Heart right ventricle (tissue), 16 donors: ENCODE measurements around the gene USPL1. TPM values are rescaled to one million over a fixed set of nuclear protein-coding genes. Genes with fewer than 3 reads are reported as not detected.

Experiments
- ATAC-seq, 8 donors: fragments of 200-7000 bp; cut with Tn5 transposase; one replicate each; pipeline ENCODE4 v1.9.1; 2020; ENCODE audit warnings: mild to moderate bottlenecking in 8 of 8, moderate library complexity in 8 of 8, moderate number of reproducible peaks in 1 of 8
- DNase-seq, 2 donors: peaks; one replicate each; pipeline ENCODE4 v3.0.0-alpha.2; 2020
- H3K27ac ChIP-seq, 10 donors: fragments of 200-600 bp; sonication (generic) in 2 of 10; one replicate each; pipeline versions ENCODE4 v1.5.0 to v1.8.0; 2020 to 2022; ENCODE audit warnings: mild to moderate bottlenecking in 3 of 10
- H3K27me3 ChIP-seq, 7 donors: fragments of 200-600 bp; one replicate each; pipeline ENCODE4 v1.8.0; 2021 to 2022; ENCODE audit warnings: mild to moderate bottlenecking in 2 of 7
- H3K36me3 ChIP-seq, 9 donors: fragments of 200-600 bp; sonication (generic) in 1 of 9; one replicate each; pipeline versions ENCODE4 v1.5.0 to v1.8.0; 2020 to 2022; ENCODE audit warnings: mild to moderate bottlenecking in 2 of 9
- H3K4me1 ChIP-seq, 9 donors: fragments of 200-600 bp; sonication (generic) in 1 of 9; one replicate each; pipeline versions ENCODE4 v1.5.0 to v1.8.0; 2020 to 2022; ENCODE audit warnings: mild to moderate bottlenecking in 4 of 9
- H3K4me3 ChIP-seq, 10 donors: fragments of 200-600 bp; sonication (generic) in 2 of 10; one replicate each; pipeline versions ENCODE4 v1.5.0 to v1.8.0; 2020 to 2022; ENCODE audit warnings: mild to moderate bottlenecking in 7 of 10, moderate library complexity in 2 of 10
- H3K9me3 ChIP-seq, 11 donors: fragments of 200-600 bp in 10 of 11; sonication (generic) in 2 of 11; one replicate each; pipeline versions ENCODE4 v1.5.0 to v1.8.0; 2013 to 2022; ENCODE audit warnings: mild to moderate bottlenecking in 2 of 11, control low read depth in 1 of 11, moderate library complexity in 1 of 11
- whole genome bisulfite sequencing, 2 donors: extraction: QIAGEN DNeasy Blood & Tissue Kit; methylation state at CpG; one replicate each; pipeline ENCODE4 v1.1.7; 2013; ENCODE audit warnings: inconsistent platforms in 1 of 2; 5-methylcytosine and 5-hydroxymethylcytosine counted together
- intact Hi-C, 10 donors: fragments of 100-400 bp; cut with DNase I; formaldehyde crosslinking; loops; one replicate each; pipeline versions ENCODE4 v1.11.1 to v1.14.2; 2022
- polyA plus RNA-seq, 2 donors: library from polyadenylated mRNA; stranded (reverse); fragments of 200-250 nt; gene quantifications; one replicate each; pipeline ENCODE4 v1.2.3, GENCODE V29; 2013
- total RNA-seq, 10 donors: library from RNA; stranded (reverse); fragmentation: NEBNext Ultra II Directional in 3 of 10; extraction: Animal tissue kit (Norgen Biotek cat#: 25700) in 3 of 10; gene quantifications; one replicate each; pipeline versions ENCODE4 v1.2.1 to v1.2.4, GENCODE V29; 2021 to 2023
- TF ChIP-seq, protein P1 (sequence below), 9 donors: fragments of 200-600 bp; sonication (generic) in 2 of 9; IDR thresholded peaks; one replicate each; pipeline versions ENCODE4 v1.5.0 to v1.8.0; 2021 to 2022; ENCODE audit warnings: antibody characterized with exemption in 9 of 9, mild to moderate bottlenecking in 5 of 9, moderate library complexity in 1 of 9
- donor health status: Arrhythmogenic right ventricular cardiomyopathy.
- donor health status: ischemic (EF 13 %, LVEDD 7.1; RV severe dilation, severe dysfunction).
- donor health status: healthy with polysubstance abuse.
- donor health status: DM: no; HTN: yes; CAD: no.
- donor health status: DM: no; HTN: no; CAD: no.
- donor health status: ischemic (EF 25% LVEDD 6.9; RV normal size, moderate dysfunction).
- donor health status: ischemic (EF 25% LVEDD 5.7; RV mildly dilated, moderate dysfunction).
- donor health status: healthy.
- donor health status: DM: yes; HTN: yes; CAD: no.
- donor health status: Ischemic cardiomyopathy.
- donor health status: ischemic (EF 35%, LVEDD 5.7; RV mildly dilated, moderate dysfunction).
- donor health status: nonischemic (EF 11% LVEDD 7.7; RV severe dilation, severe dysfunction).
- donor health status: DM: yes; HTN: yes; CAD: no.
- donor health status: PGD.
- donor health status: ischemic (EF 29% LVEDD 5.4; RV normal size, mild dysfunction).
- donor health status: nonischemic (EF 23%, LVEDD 6.1; RV moderate dilation, normal function).

The USPL1 gene
- total and polyA plus RNA-seq, 12 donors: 4.9 to 10.6 (median 9.7) TPM

DNA sequence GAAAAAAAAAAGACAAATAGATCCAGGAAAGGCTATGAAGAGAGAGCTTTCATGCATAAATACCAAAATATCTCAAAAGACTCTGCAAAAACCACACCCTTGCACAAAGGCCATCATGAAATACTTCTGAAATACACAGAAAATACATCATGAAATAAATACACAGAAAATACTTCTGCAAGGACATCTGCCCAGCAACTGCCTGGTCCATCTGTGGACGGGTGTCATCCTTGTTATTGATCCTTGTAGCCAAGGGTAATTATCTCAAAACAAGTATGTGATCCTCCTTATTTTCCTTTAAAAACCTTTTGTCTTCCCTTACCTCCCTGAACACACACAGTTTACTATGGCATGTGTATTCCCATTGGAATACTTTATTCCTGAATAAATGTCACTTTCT, 6.9 kb downstream of the USPL1 start:
- H3K4me1 ChIP-seq: peaks cover 0 to 45% (median 17%) of the 10 kb centered on the region in 9 donors
- 88 to 94% methylated on average over 1 of the region's 1 CpG for WGBS, 2 donors
- TF ChIP-seq, protein P1, sequence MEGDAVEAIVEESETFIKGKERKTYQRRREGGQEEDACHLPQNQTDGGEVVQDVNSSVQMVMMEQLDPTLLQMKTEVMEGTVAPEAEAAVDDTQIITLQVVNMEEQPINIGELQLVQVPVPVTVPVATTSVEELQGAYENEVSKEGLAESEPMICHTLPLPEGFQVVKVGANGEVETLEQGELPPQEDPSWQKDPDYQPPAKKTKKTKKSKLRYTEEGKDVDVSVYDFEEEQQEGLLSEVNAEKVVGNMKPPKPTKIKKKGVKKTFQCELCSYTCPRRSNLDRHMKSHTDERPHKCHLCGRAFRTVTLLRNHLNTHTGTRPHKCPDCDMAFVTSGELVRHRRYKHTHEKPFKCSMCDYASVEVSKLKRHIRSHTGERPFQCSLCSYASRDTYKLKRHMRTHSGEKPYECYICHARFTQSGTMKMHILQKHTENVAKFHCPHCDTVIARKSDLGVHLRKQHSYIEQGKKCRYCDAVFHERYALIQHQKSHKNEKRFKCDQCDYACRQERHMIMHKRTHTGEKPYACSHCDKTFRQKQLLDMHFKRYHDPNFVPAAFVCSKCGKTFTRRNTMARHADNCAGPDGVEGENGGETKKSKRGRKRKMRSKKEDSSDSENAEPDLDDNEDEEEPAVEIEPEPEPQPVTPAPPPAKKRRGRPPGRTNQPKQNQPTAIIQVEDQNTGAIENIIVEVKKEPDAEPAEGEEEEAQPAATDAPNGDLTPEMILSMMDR (IDR thresholded peaks at IDR 0.05): no peak

DNA sequence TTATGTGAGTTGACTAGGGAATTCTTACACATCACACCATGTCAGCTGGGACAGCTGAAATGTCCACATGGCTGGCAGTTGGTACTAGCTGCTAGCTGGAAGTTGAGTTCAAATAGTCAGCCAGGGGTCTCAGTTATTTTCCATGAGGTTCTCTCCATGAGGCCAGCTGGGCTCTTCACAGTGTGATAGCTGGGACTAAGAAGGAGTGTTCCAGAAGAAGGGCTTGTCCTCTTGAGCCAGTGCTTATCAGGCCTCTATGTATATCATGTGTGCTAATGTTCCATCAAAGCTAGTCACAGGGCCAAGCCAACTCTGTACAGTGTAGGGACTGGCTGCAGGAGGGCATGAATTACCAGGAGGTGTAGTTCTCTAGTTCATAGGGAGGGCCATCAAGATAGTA, 11.8 kb downstream of the USPL1 start:
- DNase-seq: no peak
- H3K27me3 ChIP-seq: no peaks in the 10 kb centered on the region
- peaks cover 0 to 22% (median 5%) of the 10 kb centered on the region in 9 donors for H3K4me1 ChIP-seq
- TF ChIP-seq, protein P1 (IDR thresholded peaks at IDR 0.05): no peak
- no peak overlapping the region for H3K4me3 ChIP-seq
- intact Hi-C loops: no loop called here
- peak overlapping the region in 1 of 10 donors; percentile 32 for H3K27ac ChIP-seq
- H3K9me3 ChIP-seq: peaks cover 0 to 4% (median 0%) of the 10 kb centered on the region in 11 donors
- H3K36me3 ChIP-seq: peaks cover 0 to 98% (median 18%) of the 10 kb centered on the region in 9 donors
- ATAC-seq: peak in 6 of 8 donors; percentile 42 to 94 (median 80)

More for the DNA sequence above, 6.9 kb downstream of the USPL1 start:
- Histone ChIP-seq H3K4me3 (no peak overlapping the region), H3K9me3 (no peaks in the 10 kb centered on the region), H3K36me3 (peaks cover 0 to 85% (median 8%) of the 10 kb centered on the region in 9 donors), H3K27me3 (no peaks in the 10 kb centered on the region), H3K27ac (no peak overlapping the region)
- no peak for DNase-seq
- intact Hi-C loops: no loop called here
- no peak for ATAC-seq

- intact Hi-C loops: no loop called here
- ATAC-seq (no peak), DNase-seq (no peak)
- TF ChIP-seq, protein P1 (IDR thresholded peaks at IDR 0.05): no peak
- Histone ChIP-seq H3K9me3 (peaks cover 0 to 4% (median 0%) of the 10 kb centered on the region in 11 donors), H3K27ac (no peak overlapping the region), H3K36me3 (peaks cover 0 to 93% (median 18%) of the 10 kb centered on the region in 9 donors), H3K4me3 (no peak overlapping the region), H3K27me3 (no peaks in the 10 kb centered on the region), H3K4me1 (peaks cover 0 to 38% (median 17%) of the 10 kb centered on the region in 9 donors)
- WGBS, 2 donors: 98% methylated on average over 4 of the region's 4 CpGs
These were observed 16.1 kb downstream of the USPL1 start for GRCh38 chr13:30633861-30634260.

DNA sequence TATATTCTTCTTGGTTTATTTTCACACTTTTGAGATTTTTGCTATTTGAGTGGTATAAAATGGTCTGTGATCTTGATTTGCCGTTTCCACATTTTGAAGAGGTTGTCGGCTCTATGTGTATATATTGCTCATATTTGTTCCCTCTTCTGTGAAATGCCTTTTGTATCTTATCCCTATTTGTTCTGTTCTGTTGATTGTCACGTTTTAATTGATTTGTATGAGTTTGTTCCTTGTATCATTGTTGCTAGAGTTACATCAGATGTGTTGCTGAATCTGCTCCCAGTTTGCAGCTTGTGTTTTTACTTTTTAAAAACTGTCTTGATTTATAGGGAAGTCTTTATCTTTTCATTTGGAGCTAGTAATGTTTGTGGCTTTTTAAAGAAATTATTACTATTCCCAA, 17.1 kb downstream of the USPL1 start:
- DNase-seq (no peak), ATAC-seq (no peak)
- no peak overlapping the region for H3K27ac ChIP-seq
- WGBS, 2 donors: 87 to 93% methylated on average over 3 of the region's 3 CpGs
- intact Hi-C loops: no loop called here
- no peaks in the 10 kb centered on the region for H3K27me3 ChIP-seq
- H3K4me3 ChIP-seq: no peak overlapping the region
- peaks cover 0 to 4% (median 0%) of the 10 kb centered on the region in 11 donors for H3K9me3 ChIP-seq
- H3K36me3 ChIP-seq: peaks cover 0 to 92% (median 22%) of the 10 kb centered on the region in 9 donors
- TF ChIP-seq, protein P1 (IDR thresholded peaks at IDR 0.05): no peak
- peaks cover 0 to 32% (median 11%) of the 10 kb centered on the region in 9 donors for H3K4me1 ChIP-seq
